Measurements from ENCODE around the gene TTC22.

The TTC22 gene

GRCh38 chr1:54795841-54796468, 5.2 kb downstream of the TTC22 start:
- TF ChIP-seq CTCF (IDR thresholded peaks at IDR 0.05; ENCODE audit: poor library complexity, severe bottlenecking): no peak
- DNase-seq (ENCODE audit: low spot score): no peak
- no peak overlapping the region for H3K27ac ChIP-seq (ENCODE audit: poor library complexity, severe bottlenecking)

DNA sequence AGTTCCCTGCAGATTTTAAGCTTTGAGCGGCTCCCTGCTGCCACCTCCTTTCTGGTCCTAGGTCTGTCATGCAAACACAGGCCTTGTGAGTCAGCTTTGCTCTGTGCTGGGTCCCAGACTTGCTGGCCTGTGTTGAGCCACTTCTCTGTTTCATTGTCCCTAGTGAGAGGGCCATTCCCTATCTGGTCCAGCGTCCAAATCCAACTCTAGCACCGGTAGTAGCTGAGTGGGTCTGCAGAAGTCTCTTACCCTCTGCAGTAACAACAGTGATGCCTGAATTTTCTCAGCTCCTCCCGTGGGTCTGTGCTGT, 5.8 kb downstream of the TTC22 start:
- DNase-seq (ENCODE audit: low spot score) (no peak), ATAC-seq (ENCODE audit: low read depth) (0 out of 3 replicates have a peak, but pooled peaks have one; percentile 24)
- Histone ChIP-seq H3K4me1 (ENCODE audit: insufficient read depth, poor library complexity, severe bottlenecking) (no peaks in the 10 kb centered on the region), H3K27me3 (ENCODE audit: insufficient read depth, poor library complexity, severe bottlenecking) (no peaks in the 10 kb centered on the region), H3K36me3 (ENCODE audit: low read depth) (no peaks in the 10 kb centered on the region; the same call in 1 of the 2 replicates), H3K27ac (ENCODE audit: poor library complexity, severe bottlenecking) (no peak overlapping the region), H3K9me3 (ENCODE audit: severe bottlenecking) (no peaks in the 10 kb centered on the region), H3K4me3 (ENCODE audit: severe bottlenecking) (no peak overlapping the region)
- no peak for TF ChIP-seq CTCF (IDR thresholded peaks at IDR 0.05; ENCODE audit: poor library complexity, severe bottlenecking)

More at GRCh38 chr1:54795841-54796468, 5.2 kb downstream of the TTC22 start:
- Histone ChIP-seq H3K27me3 (ENCODE audit: insufficient read depth, poor library complexity, severe bottlenecking) (no peaks in the 10 kb centered on the region), H3K4me3 (ENCODE audit: severe bottlenecking) (no peak overlapping the region), H3K9me3 (ENCODE audit: severe bottlenecking) (no peaks in the 10 kb centered on the region), H3K36me3 (ENCODE audit: low read depth) (no peaks in the 10 kb centered on the region; the same call in 1 of the 2 replicates), H3K4me1 (ENCODE audit: insufficient read depth, poor library complexity, severe bottlenecking) (no peaks in the 10 kb centered on the region)
- no peak for ATAC-seq (ENCODE audit: low read depth)

- DNase-seq (ENCODE audit: low spot score): no peak
- no peak overlapping the region for H3K4me3 ChIP-seq (ENCODE audit: severe bottlenecking)
Measured at GRCh38 chr1:54794451-54795355, 6.4 kb downstream of the TTC22 start.

GRCh38 chr1:54792686-54793282, 8.3 kb downstream of the TTC22 start:
- no peak overlapping the region for H3K27ac ChIP-seq (ENCODE audit: poor library complexity, severe bottlenecking)
- no peaks in the 10 kb centered on the region for H3K4me1 ChIP-seq (ENCODE audit: insufficient read depth, poor library complexity, severe bottlenecking)
- no peak overlapping the region for H3K4me3 ChIP-seq (ENCODE audit: severe bottlenecking)
- H3K27me3 ChIP-seq (ENCODE audit: insufficient read depth, poor library complexity, severe bottlenecking): no peaks in the 10 kb centered on the region
- no peak for TF ChIP-seq CTCF (IDR thresholded peaks at IDR 0.05; ENCODE audit: poor library complexity, severe bottlenecking)
- no peaks in the 10 kb centered on the region for H3K9me3 ChIP-seq (ENCODE audit: severe bottlenecking)
- ATAC-seq (ENCODE audit: low read depth): no peak
- H3K36me3 ChIP-seq (ENCODE audit: low read depth): no peaks in the 10 kb centered on the region; the same call in 1 of the 2 replicates
- no peak for DNase-seq (ENCODE audit: low spot score)

More at GRCh38 chr1:54794451-54795355, 6.4 kb downstream of the TTC22 start:
- peak; percentile 33; the same call in 1 of the 3 replicates for ATAC-seq (ENCODE audit: low read depth)
- Histone ChIP-seq H3K9me3 (ENCODE audit: severe bottlenecking) (no peaks in the 10 kb centered on the region), H3K36me3 (ENCODE audit: low read depth) (no peaks in the 10 kb centered on the region; the same call in 1 of the 2 replicates), H3K27ac (ENCODE audit: poor library complexity, severe bottlenecking) (no peak overlapping the region), H3K27me3 (ENCODE audit: insufficient read depth, poor library complexity, severe bottlenecking) (no peaks in the 10 kb centered on the region), H3K4me1 (ENCODE audit: insufficient read depth, poor library complexity, severe bottlenecking) (no peaks in the 10 kb centered on the region)
- peak; percentile 10 for TF ChIP-seq CTCF (IDR thresholded peaks at IDR 0.05; ENCODE audit: poor library complexity, severe bottlenecking)
